ENCODE data around the gene CES3. TPM values are rescaled to one million over a fixed set of nuclear protein-coding genes. Genes with fewer than 3 reads are reported as not detected.

CES3 gene
- total RNA-seq, 1 experiment from 2014 or later, result 3.7 TPM

- H2BK12ac ChIP-seq (ENCODE audit: insufficient read length, low read depth, low read length), result no peak overlapping the region
- peaks cover 9% of the 10 kb centered on the region; the same call in 1 of the 2 replicates for H3K27me3 ChIP-seq (ENCODE audit: insufficient read depth, low read length)
- no peak overlapping the region for H4K8ac ChIP-seq (replicated peaks; ENCODE audit: insufficient read length, low read depth, low read length)
- H3K9me3 Mint-ChIP-seq, result no peaks in the 10 kb centered on the region; a peak in 1 of 5 replicates
- no peak overlapping the region for H2BK15ac ChIP-seq (ENCODE audit: low read depth, low read length)
- H3K27me3 Mint-ChIP-seq (ENCODE audit: low read depth), result peaks cover 79% of the 10 kb centered on the region
- no peak overlapping the region for H3K18ac ChIP-seq (ENCODE audit: insufficient read length, low read depth, low read length)
- no peak overlapping the region for H4K91ac ChIP-seq (ENCODE audit: insufficient read length, low read depth, low read length)
- H2AK5ac ChIP-seq (ENCODE audit: insufficient read length, low read length), result no peak overlapping the region
- H4K5ac ChIP-seq (ENCODE audit: insufficient read length, low read depth, low read length), result no peak overlapping the region
- H2BK120ac ChIP-seq (ENCODE audit: low read depth, low read length, poor library complexity, severe bottlenecking), result no peak overlapping the region
- H4K20me1 ChIP-seq (ENCODE audit: control insufficient read depth, insufficient read depth, insufficient read length), result no peaks in the 10 kb centered on the region
- H3K23ac ChIP-seq (ENCODE audit: insufficient read length, low read depth, low read length), result no peak overlapping the region
- no peaks in the 10 kb centered on the region for H3K36me3 Mint-ChIP-seq (ENCODE audit: insufficient read depth in 1 of 3, low read depth in 3 of 3)
- no peak overlapping the region; the same call in 1 of the 2 replicates for H3K14ac ChIP-seq (ENCODE audit: insufficient read depth, low read length)
- H3T11ph ChIP-seq (ENCODE audit: low read length), result no peak overlapping the region
- H2AFZ ChIP-seq (ENCODE audit: low read length), result no peak overlapping the region
- no peak for TF ChIP-seq CTCF (conservative IDR thresholded peaks at IDR 0.05)
- peak overlapping the region; percentile 44 for H3K4me2 ChIP-seq (ENCODE audit: insufficient read depth, insufficient read length, low read length)
- H3K4ac ChIP-seq (ENCODE audit: low read depth, low read length), result no peak overlapping the region
- no CpG with 5 or more reads among the region's 89 CpGs for WGBS (ENCODE audit: extremely low coverage, insufficient read length, low lambda C conversion rate)
- H3K56ac ChIP-seq (ENCODE audit: insufficient read length, low read depth, low read length), result no peak overlapping the region
- no peak overlapping the region for H3K27ac Mint-ChIP-seq
- peaks cover 0 to 12% of the 10 kb centered on the region in 2 experiments; a peak in 2 of 4 replicates for H3K4me1 Mint-ChIP-seq
- no peaks in the 10 kb centered on the region for H3K79me2 ChIP-seq (ENCODE audit: insufficient read depth, low read length)
- H2BK5ac ChIP-seq (ENCODE audit: insufficient read length, low read length), result no peak overlapping the region
- no peak overlapping the region for H3K27ac ChIP-seq (ENCODE audit: insufficient read length, low read depth, low read length)
- DNase-seq, result peak; percentile 80
- H3K23me2 ChIP-seq (ENCODE audit: insufficient read length, low read depth, low read length, poor library complexity, severe bottlenecking), result peaks cover 11% of the 10 kb centered on the region
- H3K9me3 ChIP-seq (ENCODE audit: control insufficient read depth, low read depth, low read length), result no peaks in the 10 kb centered on the region
- no peak overlapping the region for H2BK20ac ChIP-seq (ENCODE audit: low read depth, low read length, poor library complexity, severe bottlenecking)
- peak overlapping the region; percentile 66 to 78 for H3K4me3 Mint-ChIP-seq
- H3K9ac ChIP-seq (ENCODE audit: extremely low read depth, insufficient read length, low read length), result no peak overlapping the region
- no peaks in the 10 kb centered on the region for H3K79me1 ChIP-seq (ENCODE audit: insufficient read depth, low read depth, low read length, poor library complexity, severe bottlenecking)
- no peaks in the 10 kb centered on the region for H3K4me1 ChIP-seq (ENCODE audit: insufficient read depth, low read length)
These were observed 39.6 kb downstream of the CES3 start for GRCh38 chr16:67000384-67001351.

All from H9 (cell line).